GM21576 (cell line): ENCODE data around the gene ZC2HC1B.

Source experiments
- ATAC-seq: cut with Tn5 transposase; IDR thresholded peaks from one replicate; pipeline ENCODE4 v1.9.1; 2021; ENCODE audit warnings: mild to moderate bottlenecking, moderate library complexity; ENCODE audit not compliant: unreplicated experiment

The ZC2HC1B gene

GRCh38 chr6:143928853-143929252, 64.6 kb downstream of the ZC2HC1B start:
- ATAC-seq: no peak

DNA sequence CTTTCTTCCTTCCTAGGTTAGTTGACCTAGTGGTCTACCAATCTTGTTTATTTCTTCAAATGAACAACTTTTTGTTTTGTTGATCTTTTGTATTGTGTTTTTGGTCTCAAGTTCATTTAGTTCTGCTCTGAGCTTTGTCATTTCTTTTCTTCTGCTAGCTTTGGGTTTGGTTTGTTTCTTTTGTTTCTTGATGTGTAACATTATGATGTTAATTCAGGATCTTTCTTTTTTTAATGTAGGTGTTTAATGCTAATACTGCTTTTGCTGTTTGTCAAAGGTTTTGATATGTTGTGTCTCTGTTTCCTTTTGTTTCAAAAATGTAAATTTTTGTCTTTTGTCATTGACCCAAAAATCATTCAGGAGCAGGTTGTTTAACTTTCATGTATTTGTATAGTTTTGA, 65.7 kb downstream of the ZC2HC1B start:
- no peak for ATAC-seq

DNA sequence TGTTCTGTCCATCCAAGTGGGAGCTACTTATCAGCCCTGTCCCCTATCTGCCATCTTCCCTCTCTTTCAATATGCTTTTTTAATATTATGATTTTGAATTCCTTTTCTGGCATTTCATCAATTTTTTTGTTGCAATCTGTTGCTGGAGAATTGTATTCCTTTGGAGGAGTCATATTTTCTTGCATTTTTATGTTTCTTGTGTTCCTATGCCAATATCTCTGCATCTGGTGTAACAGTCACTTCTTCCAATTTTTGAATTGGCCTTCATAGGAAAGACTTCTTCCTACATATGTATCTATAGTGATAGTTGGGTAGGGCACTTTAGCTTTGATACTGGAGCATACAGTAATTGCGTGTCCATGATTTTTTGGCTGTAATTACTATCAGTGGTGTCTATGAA, 70.1 kb downstream of the ZC2HC1B start:
- no peak for ATAC-seq

DNA sequence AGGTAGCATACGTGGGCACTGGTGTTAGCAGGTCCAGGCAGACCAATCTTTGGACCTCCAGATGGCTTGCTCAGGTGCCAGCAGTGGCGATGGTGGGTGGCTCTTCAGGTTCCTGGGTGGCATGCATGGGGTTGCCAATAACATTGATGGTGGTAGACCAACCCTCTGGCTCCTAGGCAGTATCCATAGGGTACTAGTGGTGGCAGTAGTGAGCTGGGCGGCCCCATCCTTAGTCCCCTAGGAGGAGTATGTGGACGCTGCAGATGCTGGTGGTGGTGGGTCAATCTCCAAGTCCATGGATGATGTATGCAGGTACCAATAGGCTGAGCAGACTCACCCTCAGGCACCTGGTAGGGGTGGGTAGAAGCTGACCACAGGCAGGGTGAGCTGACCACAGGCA, 70.6 kb downstream of the ZC2HC1B start:
- ATAC-seq: no peak

DNA sequence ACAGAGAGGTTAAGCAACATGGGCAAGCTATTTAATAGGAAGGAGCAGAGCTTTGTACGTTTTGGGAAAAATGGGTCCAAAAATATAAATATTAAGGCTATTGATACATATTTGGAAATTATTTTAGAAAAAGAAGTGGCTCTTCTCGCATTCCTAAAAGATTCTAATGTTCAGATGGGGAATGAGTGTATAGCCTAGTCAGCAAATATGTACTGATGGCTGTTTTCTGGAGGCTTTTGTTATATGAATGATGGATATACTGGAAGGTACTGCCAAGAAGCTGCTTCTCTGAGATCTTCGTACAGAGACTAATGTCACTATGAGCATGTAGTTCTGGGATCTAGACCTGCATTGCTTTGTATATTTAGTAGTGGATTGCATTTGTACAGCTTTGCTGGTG, 72.1 kb downstream of the ZC2HC1B start:
- ATAC-seq: no peak

GRCh38 chr6:143936778-143937667, 72.7 kb downstream of the ZC2HC1B start:
- no peak for ATAC-seq

- no peak for ATAC-seq
These were observed 73.3 kb downstream of the ZC2HC1B start for GRCh38 chr6:143937668-143937970.

- ATAC-seq: no peak
These were observed 75.1 kb downstream of the ZC2HC1B start for GRCh38 chr6:143939364-143939763.

- peak; percentile 99 for ATAC-seq
These were observed 75.8 kb downstream of the ZC2HC1B start for GRCh38 chr6:143940011-143940597.

DNA sequence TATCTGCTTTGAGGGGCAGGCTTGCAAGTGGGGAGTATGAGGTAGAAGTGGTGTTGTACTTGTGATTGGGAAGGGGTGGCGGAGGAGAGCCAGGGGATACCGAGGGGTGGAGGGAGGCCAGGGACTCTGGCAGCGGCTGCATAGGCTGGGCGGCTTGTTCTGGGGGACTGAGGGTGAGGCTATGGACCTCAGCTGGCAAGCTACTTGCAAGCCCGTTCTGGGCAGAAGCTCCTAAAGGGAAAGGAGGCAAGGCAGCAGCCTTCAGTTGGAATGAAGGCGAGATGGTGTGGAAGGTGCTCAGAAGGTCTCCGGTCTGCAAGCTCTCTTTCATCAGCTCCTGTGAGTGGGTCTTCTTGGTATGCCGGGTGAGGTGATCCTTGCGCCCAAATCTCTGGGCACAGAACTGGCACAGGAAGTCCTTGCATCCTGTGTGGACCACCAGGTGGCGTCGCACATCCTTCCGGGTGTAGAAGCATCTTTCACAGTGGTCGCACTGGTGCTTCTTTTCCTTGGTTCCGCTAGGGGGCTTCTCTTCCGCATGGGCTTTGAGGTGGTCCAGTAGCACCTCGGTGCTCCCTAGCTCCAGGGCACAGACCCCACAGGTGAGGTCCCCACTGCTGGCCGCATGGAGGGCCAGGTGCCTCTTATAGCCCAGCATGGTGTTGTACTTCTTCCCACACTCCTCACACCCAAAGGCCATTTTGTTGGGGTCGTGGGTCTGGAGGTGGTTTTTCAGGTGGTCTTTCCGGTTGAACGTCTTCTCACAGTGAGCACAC, 77.8 kb downstream of the ZC2HC1B start:
- ATAC-seq: peak; percentile 46

- ATAC-seq: no peak
These were observed 83.9 kb downstream of the ZC2HC1B start for GRCh38 chr6:143948208-143948607.

GRCh38 chr6:143949535-143949934, 85.3 kb downstream of the ZC2HC1B start:
- no peak for ATAC-seq

GRCh38 chr6:143949962-143950361, 85.7 kb downstream of the ZC2HC1B start:
- ATAC-seq: no peak

GRCh38 chr6:143950875-143951274, 86.6 kb downstream of the ZC2HC1B start:
- ATAC-seq: no peak

- no peak for ATAC-seq
These were observed 87.9 kb downstream of the ZC2HC1B start for GRCh38 chr6:143952060-143952778.

DNA sequence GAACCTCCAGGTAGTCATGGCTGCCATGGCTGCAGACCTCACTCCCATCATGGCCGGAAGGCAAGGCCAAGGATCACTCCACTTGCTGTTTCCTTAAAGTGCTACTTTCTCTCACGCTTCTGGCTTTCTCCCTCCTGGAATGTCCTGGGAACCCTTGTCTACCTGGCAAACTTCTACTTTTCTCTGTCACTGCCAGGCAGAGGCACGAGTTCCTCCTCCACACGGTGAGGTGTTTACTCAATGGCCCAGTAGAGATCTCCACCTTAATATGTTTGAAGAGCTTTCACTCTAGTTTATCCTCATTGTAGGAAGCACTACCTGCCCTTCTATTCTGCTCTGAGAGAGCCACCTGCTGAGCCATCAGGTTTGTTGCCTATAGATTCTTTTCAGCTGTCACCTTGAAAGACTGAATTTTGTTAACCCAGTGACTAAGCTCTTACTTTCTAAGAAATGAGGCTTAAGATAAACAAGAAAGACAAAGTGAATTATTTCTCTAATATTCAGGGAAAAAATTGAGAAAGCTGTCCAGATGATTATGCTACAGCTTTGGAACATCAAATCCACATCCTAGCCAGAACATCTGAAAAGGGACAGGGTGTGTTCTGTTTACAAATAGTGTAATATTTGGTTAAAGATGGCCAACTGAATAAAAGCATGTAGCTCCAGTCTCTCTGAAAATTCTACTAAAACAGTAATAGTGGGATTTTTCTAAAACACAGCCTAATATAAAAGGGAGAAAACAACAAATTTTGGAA, 88.8 kb downstream of the ZC2HC1B start:
- no peak for ATAC-seq

- no peak for ATAC-seq
These were observed 89.6 kb downstream of the ZC2HC1B start for GRCh38 chr6:143953922-143954321.

DNA sequence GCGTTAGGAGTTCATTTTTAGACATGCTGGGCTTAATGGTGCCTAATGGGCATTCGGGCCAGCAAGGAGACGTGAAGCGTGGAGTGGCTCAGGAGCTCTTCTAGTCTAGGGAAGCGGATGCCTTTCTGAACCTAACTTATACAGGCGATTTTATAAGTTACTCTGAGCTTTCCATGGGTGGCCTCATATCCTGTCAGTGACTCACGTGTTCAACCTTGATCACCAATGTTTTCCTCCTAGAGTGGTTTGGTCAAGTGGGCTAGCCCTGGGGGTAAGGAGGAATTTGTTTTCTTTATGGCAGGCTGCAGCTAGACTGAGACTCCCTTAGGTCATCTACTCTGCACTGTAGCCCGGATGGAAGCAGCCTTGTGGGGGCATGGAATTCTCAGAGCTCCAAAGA, 91.7 kb downstream of the ZC2HC1B start:
- ATAC-seq: no peak

GRCh38 chr6:143957679-143958274, 93.5 kb downstream of the ZC2HC1B start:
- ATAC-seq: no peak

DNA sequence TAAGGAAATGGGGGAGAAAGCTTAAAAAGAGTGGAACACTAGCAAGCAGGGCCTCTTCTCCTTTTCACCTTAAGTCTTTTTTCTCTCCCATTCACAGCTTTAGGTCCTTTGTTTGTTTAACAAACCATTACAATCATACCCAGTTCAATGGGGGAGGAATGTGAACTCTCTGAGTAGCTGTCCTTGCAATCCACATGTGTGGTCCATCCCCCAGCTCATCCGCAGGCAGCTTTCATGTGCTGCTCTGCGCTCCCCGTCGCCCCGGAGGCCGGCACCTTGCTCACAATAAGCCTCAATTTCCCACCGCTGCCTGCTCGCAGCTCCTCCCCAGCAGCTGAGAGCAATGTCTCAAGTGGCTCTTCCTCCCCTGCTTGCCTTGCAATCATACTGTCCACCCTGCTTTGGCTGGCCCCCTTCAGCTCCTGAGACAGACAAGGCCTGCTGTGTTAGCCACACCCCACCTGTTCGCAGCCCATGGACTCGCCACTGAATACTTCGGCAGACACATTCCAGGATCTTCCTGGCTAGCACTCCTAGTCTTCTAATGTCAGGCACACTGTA, 94.6 kb downstream of the ZC2HC1B start:
- no peak for ATAC-seq
